Spinal cord (tissue), 10 donors: Measurements from ENCODE around the gene NFXL1. TPM values are rescaled to one million over a fixed set of nuclear protein-coding genes. Genes with fewer than 3 reads are reported as not detected.
"Not testable (repeated sequence)": the region's sequence is repeated elsewhere in the genome, so short reads cannot be mapped to it uniquely, and the experiment has no call there.

Experiments used
- DNase-seq, 6 donors: peaks; one replicate each; pipeline versions ENCODE4 v3.0.0 to v3.0.0-alpha.2; 2013 to 2015; ENCODE audit warnings: low spot score in 6 of 6, low read depth in 4 of 6
- H3K27ac ChIP-seq: one replicate; pipeline ENCODE4 v1.5.1; 2013; ENCODE audit warnings: low read depth, low read length, control low read depth
- H3K27me3 ChIP-seq: one replicate; pipeline ENCODE4 v1.6.1; 2013; ENCODE audit warnings: low read length; ENCODE audit not compliant: control insufficient read depth, insufficient read depth
- H3K36me3 ChIP-seq: one replicate; pipeline ENCODE4 v1.6.1; 2013; ENCODE audit warnings: low read length; ENCODE audit not compliant: control insufficient read depth, insufficient read depth
- H3K4me1 ChIP-seq: one replicate; pipeline ENCODE4 v1.6.1; 2013; ENCODE audit warnings: low read length; ENCODE audit not compliant: control insufficient read depth, insufficient read depth
- H3K4me3 ChIP-seq: one replicate; pipeline ENCODE4 v1.5.1; 2013; ENCODE audit warnings: low read depth, low read length, control low read depth
- H3K9me3 ChIP-seq: one replicate; pipeline ENCODE4 v1.6.1; 2013; ENCODE audit warnings: low read length; ENCODE audit not compliant: control insufficient read depth, insufficient read depth
- WGBS: methylation state at CpG from one replicate; pipeline ENCODE4 v1.1.5; 2013; ENCODE audit warnings: missing lambda C conversion rate; ENCODE audit not compliant: insufficient coverage; 5-methylcytosine and 5-hydroxymethylcytosine counted together
- polyA plus RNA-seq, 2 donors: library from polyadenylated mRNA; unstranded; fragments of 120-200 nt; gene quantifications; one replicate each; pipeline ENCODE4 v1.2.1, GENCODE V29; 2013; ENCODE audit not compliant: insufficient read length in 2 of 2
- total RNA-seq, 2 donors: library from RNA; depleted of rRNA in 1 of 2; stranded (reverse); fragments of 120-200 nt in 1 of 2; fragments of >200 nt in 1 of 2; gene quantifications; one replicate each; pipeline versions ENCODE4 v1.2.3 to v1.2.4, GENCODE V29; 2013 to 2014
- donor health status: healthy.

NFXL1 gene
- total and polyA plus RNA-seq, 4 donors = 12.7 to 19.9 (median 13.8) TPM

DNA sequence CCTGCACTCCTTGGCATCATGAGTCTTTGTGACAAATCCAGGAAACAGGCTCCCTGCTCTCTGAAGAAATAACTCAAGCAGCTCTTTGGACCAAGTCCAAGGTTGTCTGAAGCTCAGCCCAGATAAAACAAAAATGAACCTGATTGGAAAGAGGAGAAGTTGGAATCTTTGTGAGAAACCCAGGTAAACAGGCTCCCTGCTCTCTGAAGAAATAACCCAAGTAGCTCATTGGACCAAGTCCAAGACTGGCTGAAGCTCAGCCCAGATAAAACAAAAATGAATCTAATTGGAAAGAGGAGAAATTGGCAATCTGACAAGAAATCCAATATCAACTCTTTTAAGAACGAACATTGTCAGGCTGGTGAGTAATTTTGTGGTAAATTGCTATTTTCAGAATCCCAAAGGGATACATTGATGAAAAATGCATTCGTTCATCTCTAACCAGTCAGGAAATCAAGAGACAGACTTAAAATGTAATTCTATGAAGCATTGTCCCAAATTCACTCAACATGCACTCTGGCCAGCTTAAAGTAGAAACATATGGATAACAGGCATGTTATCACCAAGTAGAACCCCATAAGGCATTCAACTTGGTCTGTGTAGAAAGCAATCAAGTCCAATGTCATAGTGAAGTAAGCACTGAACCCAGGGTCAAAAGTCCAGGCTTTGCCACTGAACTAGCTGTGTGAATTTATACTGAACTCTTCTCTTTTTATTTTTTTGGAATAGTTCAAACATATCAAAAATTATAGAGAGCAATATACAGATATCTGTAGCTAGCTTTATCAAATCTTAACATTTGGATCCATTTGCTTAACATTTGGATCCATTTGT is 16.8 kb upstream of the NFXL1 start:
- Histone ChIP-seq H3K27ac (no peak overlapping the region), H3K27me3 (no peaks in the 10 kb centered on the region), H3K9me3 (no peaks in the 10 kb centered on the region), H3K4me3 (no peak overlapping the region), H3K36me3 (no peaks in the 10 kb centered on the region), H3K4me1 (peaks cover 4% of the 10 kb centered on the region)
- peak in 2 of 6 donors; percentile 20 to 41 for DNase-seq
- no CpG with 5 or more reads among the region's 2 CpGs for WGBS

DNA sequence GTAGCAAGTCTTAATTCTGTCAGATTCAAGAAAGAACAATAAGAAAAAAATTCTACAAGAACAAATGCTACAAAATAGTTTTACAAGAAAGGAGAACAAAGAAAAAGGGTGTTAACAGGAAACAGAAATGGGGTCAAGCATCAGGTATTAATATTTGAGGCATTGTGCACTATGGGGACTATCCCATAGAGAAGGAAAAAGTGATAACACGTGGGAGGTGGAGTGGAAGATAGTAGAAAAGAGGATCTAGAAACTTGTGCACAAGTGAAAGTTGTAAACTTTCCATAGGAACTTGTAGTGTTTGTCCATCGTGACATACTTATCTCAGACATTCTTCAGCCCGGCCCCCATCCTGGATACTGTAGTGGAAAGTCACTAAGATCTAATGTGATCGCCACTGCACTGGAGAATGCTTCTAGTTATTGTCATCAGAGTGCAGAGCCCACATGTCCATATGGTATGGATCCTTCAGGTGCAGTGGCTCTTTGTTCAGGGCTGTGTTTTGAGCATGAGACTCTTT is 15.4 kb upstream of the NFXL1 start:
- Histone ChIP-seq H3K9me3 (no peaks in the 10 kb centered on the region), H3K4me3 (no peak overlapping the region), H3K27ac (no peak overlapping the region), H3K36me3 (no peaks in the 10 kb centered on the region), H3K4me1 (peaks cover 4% of the 10 kb centered on the region), H3K27me3 (no peaks in the 10 kb centered on the region)
- WGBS = 83% methylated on average over 4 of the region's 4 CpGs
- no peak for DNase-seq

DNA sequence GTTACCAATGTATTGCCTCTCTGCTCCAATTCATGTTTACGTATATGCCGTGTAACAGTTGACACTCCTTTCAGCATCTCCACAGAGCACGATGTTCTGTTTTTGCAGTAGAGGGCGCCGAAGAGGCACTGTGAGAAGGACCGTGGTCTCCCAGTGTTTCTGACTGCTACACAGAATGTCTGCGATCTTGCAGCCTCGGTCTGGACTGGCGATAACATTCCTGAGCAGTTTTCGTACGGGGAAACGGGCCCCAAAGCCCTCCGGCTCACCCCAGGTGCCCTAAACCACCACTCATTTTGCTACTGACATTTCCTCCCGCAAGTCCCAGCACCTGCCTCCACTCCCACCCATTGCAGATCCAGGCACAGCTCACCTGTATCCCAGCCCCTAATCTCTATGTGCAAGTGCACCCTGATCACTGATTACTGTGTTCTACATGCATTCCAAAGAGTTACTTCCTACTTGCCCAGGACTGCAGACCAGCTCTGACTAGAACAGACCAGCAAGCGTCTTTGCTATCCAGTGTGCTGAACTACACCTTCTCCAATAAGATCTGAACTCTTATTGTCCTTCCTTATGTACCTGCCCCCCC is 12.4 kb upstream of the NFXL1 start:
- Histone ChIP-seq H3K9me3 (no peaks in the 10 kb centered on the region), H3K4me3 (no peak overlapping the region), H3K27me3 (no peaks in the 10 kb centered on the region), H3K27ac (no peak overlapping the region), H3K36me3 (no peaks in the 10 kb centered on the region), H3K4me1 (peaks cover 4% of the 10 kb centered on the region)
- WGBS = 16% methylated on average over 14 of the region's 15 CpGs
- DNase-seq = peak in 4 of 6 donors; percentile 38 to 88 (median 64)

- not testable (repeated sequence) for H3K36me3 ChIP-seq, DNase-seq, H3K4me3 ChIP-seq, H3K4me1 ChIP-seq, H3K9me3 ChIP-seq, H3K27ac ChIP-seq, H3K27me3 ChIP-seq
- 95% methylated on average over 5 of the region's 8 CpGs for WGBS
These were observed 8.9 kb upstream of the NFXL1 start for GRCh38 chr4:47923261-47923608.

- whole genome bisulfite sequencing = 77% methylated on average over 16 of the region's 17 CpGs
- not testable (repeated sequence) for H3K36me3 ChIP-seq, H3K27ac ChIP-seq, DNase-seq, H3K4me1 ChIP-seq, H3K27me3 ChIP-seq, H3K9me3 ChIP-seq, H3K4me3 ChIP-seq
These were observed 8.3 kb upstream of the NFXL1 start for GRCh38 chr4:47922436-47923260.

GRCh38 chr4:47917163-47917562 is 2.8 kb upstream of the NFXL1 start:
- WGBS = no CpG with 5 or more reads among the region's 1 CpG
- H3K9me3 ChIP-seq, H3K4me3 ChIP-seq, H3K4me1 ChIP-seq, H3K36me3 ChIP-seq, H3K27ac ChIP-seq, DNase-seq, H3K27me3 ChIP-seq: not testable (repeated sequence)

DNA sequence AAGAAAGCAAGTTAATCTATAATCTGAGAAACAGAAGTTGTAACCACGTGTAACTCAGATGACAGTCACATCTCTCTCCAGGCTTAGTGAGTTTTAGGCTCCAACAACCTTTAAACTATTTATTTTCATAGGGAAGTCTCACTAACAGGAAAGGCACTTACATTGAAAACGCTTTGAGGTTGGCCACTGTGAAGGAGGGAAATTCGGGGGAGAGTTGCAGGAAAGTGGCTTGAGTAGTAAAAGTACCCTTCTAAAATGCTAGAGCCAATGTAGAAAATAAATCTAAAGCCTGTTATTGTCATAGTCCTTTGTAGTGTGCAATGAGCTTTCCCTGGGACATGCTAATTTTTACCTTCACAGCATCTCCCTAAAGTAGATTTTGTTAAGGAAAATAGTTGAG is 995 bp upstream of the NFXL1 start:
- no peak for DNase-seq
- Histone ChIP-seq H3K27ac (no peak overlapping the region), H3K4me1 (peaks cover 4% of the 10 kb centered on the region), H3K27me3 (no peaks in the 10 kb centered on the region), H3K4me3 (no peak overlapping the region), H3K36me3 (no peaks in the 10 kb centered on the region), H3K9me3 (no peaks in the 10 kb centered on the region)
- WGBS = no CpG with 5 or more reads among the region's 3 CpGs

DNA sequence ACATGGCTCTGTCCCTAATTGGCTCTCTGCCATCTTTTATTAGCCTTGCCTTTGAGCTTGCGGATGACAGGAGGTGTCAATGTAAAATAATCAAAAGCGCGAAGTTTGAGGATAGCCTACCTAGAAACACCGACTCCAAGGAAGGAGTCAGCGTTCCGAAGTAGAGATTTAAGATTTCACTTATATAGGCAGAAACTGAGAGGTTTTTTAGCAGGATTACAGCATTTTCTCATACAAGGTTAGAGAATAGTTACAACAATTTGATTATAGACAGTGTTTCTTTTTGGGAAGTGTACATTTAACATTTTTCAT is 499 bp upstream of the NFXL1 start:
- no peaks in the 10 kb centered on the region for H3K27me3 ChIP-seq
- no CpG with 5 or more reads among the region's 6 CpGs for WGBS
- H3K4me1 ChIP-seq = peaks cover 4% of the 10 kb centered on the region
- no peaks in the 10 kb centered on the region for H3K36me3 ChIP-seq
- DNase-seq = no peak
- no peak overlapping the region for H3K27ac ChIP-seq
- peak overlapping the region; percentile 89 for H3K4me3 ChIP-seq
- H3K9me3 ChIP-seq = no peaks in the 10 kb centered on the region

DNA sequence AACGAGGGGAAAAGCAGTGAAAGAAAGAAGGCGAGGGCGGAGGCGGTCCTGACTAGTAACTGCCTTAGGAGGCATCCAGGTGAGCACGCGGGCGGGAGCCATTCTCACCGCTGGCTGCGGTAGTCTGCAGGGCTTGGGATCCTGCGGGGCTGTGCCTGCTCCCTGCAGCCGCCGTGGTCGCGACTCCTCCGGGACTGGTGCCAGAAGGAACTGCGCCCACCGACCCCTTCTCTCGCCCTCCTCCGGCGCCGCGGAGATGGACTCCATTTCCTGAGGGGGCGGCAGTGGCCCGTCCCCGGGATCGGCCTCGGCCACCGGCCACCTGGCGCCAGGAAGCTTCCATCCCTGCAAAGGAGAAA is 543 bp downstream of the NFXL1 start:
- H3K27ac ChIP-seq = peak overlapping the region; percentile 80
- peak overlapping the region; percentile 89 for H3K4me3 ChIP-seq
- H3K36me3 ChIP-seq = no peaks in the 10 kb centered on the region
- H3K27me3 ChIP-seq = no peaks in the 10 kb centered on the region
- WGBS = under 1% methylated on average over 29 of the region's 29 CpGs
- H3K4me1 ChIP-seq = peaks cover 4% of the 10 kb centered on the region
- H3K9me3 ChIP-seq = no peaks in the 10 kb centered on the region
- peak in 4 of 6 donors; percentile 23 to 71 (median 50) for DNase-seq
